WTC11 (cell line): Measurements from ENCODE around the gene PRELID3B. TPM values are rescaled to one million over a fixed set of nuclear protein-coding genes. Genes with fewer than 3 reads are reported as not detected.

Experiments
- ATAC-seq: fragments of 200-7000 bp; cut with Tn5 transposase; 2 replicates; pipeline ENCODE4 v1.10.0; 2021; ENCODE audit warnings: mild to moderate bottlenecking, moderate library complexity
- CTCF ChIA-PET: fragments of 300-600 bp; sonication (Branson Sonifier 250); formaldehyde crosslinking; loops from one replicate; lab custom pipeline; 2021; ENCODE audit warnings: antibody characterized with exemption; lab: Charles Lee
- POLR2A ChIA-PET: fragments of 350-600 bp; sonication (Branson Sonifier 250); formaldehyde crosslinking; loops from one replicate; lab custom pipeline; 2021; ENCODE audit warnings: antibody characterized with exemption; lab: Charles Lee
- DNase-seq: peaks from one replicate; pipeline ENCODE4 v3.0.0; 2021; ENCODE audit warnings: low spot score
- H3K27ac Mint-ChIP-seq: 2 replicates; pipeline ENCODE4 v1.8.0; 2021; ENCODE audit warnings: mixed read lengths
- H3K27me3 Mint-ChIP-seq: 2 replicates; pipeline ENCODE4 v1.8.0; 2021; ENCODE audit warnings: low read depth, mild to moderate bottlenecking, moderate library complexity, mixed read lengths
- H3K36me3 Mint-ChIP-seq: 2 replicates; pipeline ENCODE4 v1.8.0; 2021; ENCODE audit warnings: mixed read lengths
- H3K4me1 Mint-ChIP-seq: 2 replicates; pipeline ENCODE4 v1.8.0; 2022; ENCODE audit warnings: mixed read lengths
- H3K4me3 Mint-ChIP-seq: 2 replicates; pipeline ENCODE4 v1.8.0; 2021; ENCODE audit warnings: mild to moderate bottlenecking, moderate library complexity, mixed read lengths
- H3K9me3 Mint-ChIP-seq: 2 replicates; pipeline ENCODE4 v1.8.0; 2021; ENCODE audit warnings: mixed read lengths
- AR ChIP-seq: fragments of 250-450 bp; sonication (Bioruptor Pico); IDR thresholded peaks from 2 replicates; pipeline ENCODE4 v1.9.0; 2021; ENCODE audit warnings: mild to moderate bottlenecking
- ATF3 ChIP-seq: sonication (generic); formaldehyde crosslinking; conservative IDR thresholded peaks from 2 replicates; pipeline ENCODE4 v1.8.1; 2022; ENCODE audit warnings: mild to moderate bottlenecking, missing genetic modification reagents
- CBFB ChIP-seq: sonication (generic); formaldehyde crosslinking; IDR thresholded peaks from 2 replicates; pipeline ENCODE4 v1.8.1; 2022; ENCODE audit warnings: mild to moderate bottlenecking, low read depth, missing genetic modification reagents
- CREB1 ChIP-seq: sonication (generic); formaldehyde crosslinking; IDR thresholded peaks from 2 replicates; pipeline ENCODE4 v1.8.0; 2023; ENCODE audit warnings: mild to moderate bottlenecking, missing genetic modification reagents
- CREM ChIP-seq: sonication (generic); formaldehyde crosslinking; IDR thresholded peaks from 2 replicates; pipeline ENCODE4 v1.8.1; 2022; ENCODE audit warnings: mild to moderate bottlenecking, missing genetic modification reagents, moderate library complexity
- ELF4 ChIP-seq: sonication (generic); formaldehyde crosslinking; IDR thresholded peaks from 2 replicates; pipeline ENCODE4 v1.8.1; 2022; ENCODE audit warnings: low read depth, mild to moderate bottlenecking, moderate library complexity, missing genetic modification reagents
- EMX1 ChIP-seq: fragments of 250-450 bp; sonication (Bioruptor Pico); IDR thresholded peaks from 2 replicates; pipeline ENCODE4 v1.8.0; 2021; ENCODE audit warnings: mild to moderate bottlenecking
- FOXJ3 ChIP-seq: sonication (generic); formaldehyde crosslinking; IDR thresholded peaks from 2 replicates; pipeline ENCODE4 v1.9.0; 2021; ENCODE audit warnings: missing genetic modification reagents, mild to moderate bottlenecking, borderline replicate concordance
- GABPB1 ChIP-seq: sonication (generic); formaldehyde crosslinking; IDR thresholded peaks from 2 replicates; pipeline ENCODE4 v1.8.1; 2023; ENCODE audit warnings: mild to moderate bottlenecking, missing genetic modification reagents
- JUN ChIP-seq: sonication (generic); formaldehyde crosslinking; IDR thresholded peaks from 2 replicates; pipeline ENCODE4 v1.8.0; 2023; ENCODE audit warnings: mild to moderate bottlenecking, missing genetic modification reagents
- NR1H2 ChIP-seq: sonication (generic); formaldehyde crosslinking; IDR thresholded peaks from 2 replicates; pipeline ENCODE4 v1.9.0; 2021; ENCODE audit warnings: mild to moderate bottlenecking, moderate library complexity, missing genetic modification reagents
- NR3C1 ChIP-seq: sonication (generic); formaldehyde crosslinking; conservative IDR thresholded peaks from 2 replicates; pipeline ENCODE4 v1.8.1; 2023; ENCODE audit warnings: low read depth, mild to moderate bottlenecking, missing genetic modification reagents
- RELA ChIP-seq: sonication (generic); formaldehyde crosslinking; IDR thresholded peaks from 2 replicates; pipeline ENCODE4 v1.8.1; 2022; ENCODE audit warnings: missing genetic modification reagents, mild to moderate bottlenecking, borderline replicate concordance
- TP53 ChIP-seq: sonication (generic); formaldehyde crosslinking; IDR thresholded peaks from 2 replicates; pipeline ENCODE4 v1.8.1; 2023; ENCODE audit warnings: mild to moderate bottlenecking, missing genetic modification reagents
- ZMAT4 ChIP-seq: fragments of 250-450 bp; sonication (Bioruptor Pico); IDR thresholded peaks from 2 replicates; pipeline ENCODE4 v1.9.0; 2021; ENCODE audit warnings: mild to moderate bottlenecking
- ZNF121 ChIP-seq: sonication (generic); formaldehyde crosslinking; IDR thresholded peaks from 2 replicates; pipeline ENCODE4 v1.8.0; 2023; ENCODE audit warnings: missing genetic modification reagents
- ZNF219 ChIP-seq: sonication (generic); formaldehyde crosslinking; IDR thresholded peaks from 2 replicates; pipeline ENCODE4 v1.8.0; 2023; ENCODE audit warnings: missing genetic modification reagents, mild to moderate bottlenecking, borderline replicate concordance
- ZNF232 ChIP-seq: sonication (generic); formaldehyde crosslinking; IDR thresholded peaks from 2 replicates; pipeline ENCODE4 v1.8.0; 2022; ENCODE audit warnings: mild to moderate bottlenecking, missing genetic modification reagents
- total RNA-seq: library from RNA; stranded (reverse); gene quantifications from 3 replicates; pipeline ENCODE4 v1.2.3, GENCODE V29; 2021
- TF ChIP-seq, protein P1 (sequence below): fragments of 250-450 bp; sonication (Bioruptor Pico); IDR thresholded peaks from 2 replicates; pipeline ENCODE4 v1.8.0; 2021; ENCODE audit warnings: mild to moderate bottlenecking
- TF ChIP-seq, protein P2 (sequence below): fragments of 250-450 bp; sonication (Bioruptor Pico); conservative IDR thresholded peaks from 2 replicates; pipeline ENCODE4 v1.9.0; 2021; ENCODE audit warnings: mild to moderate bottlenecking

PRELID3B gene
- total RNA-seq, 1 experiment from 2014 or later, result 46.9 TPM

GRCh38 chr20:59051666-59052185, 9.1 kb upstream of the PRELID3B start:
- no peak for DNase-seq
- Mint-ChIP-seq H3K4me1 (no peaks in the 10 kb centered on the region), H3K27me3 (peaks cover 36% of the 10 kb centered on the region), H3K27ac (no peak overlapping the region), H3K9me3 (no peaks in the 10 kb centered on the region), H3K36me3 (no peaks in the 10 kb centered on the region), H3K4me3 (no peak overlapping the region)
- no peak for ATAC-seq
- no peak for TF ChIP-seq FOXJ3 (CRISPR knock-in tag)
- no peak for TF ChIP-seq NR3C1
- TF ChIP-seq, protein P1, sequence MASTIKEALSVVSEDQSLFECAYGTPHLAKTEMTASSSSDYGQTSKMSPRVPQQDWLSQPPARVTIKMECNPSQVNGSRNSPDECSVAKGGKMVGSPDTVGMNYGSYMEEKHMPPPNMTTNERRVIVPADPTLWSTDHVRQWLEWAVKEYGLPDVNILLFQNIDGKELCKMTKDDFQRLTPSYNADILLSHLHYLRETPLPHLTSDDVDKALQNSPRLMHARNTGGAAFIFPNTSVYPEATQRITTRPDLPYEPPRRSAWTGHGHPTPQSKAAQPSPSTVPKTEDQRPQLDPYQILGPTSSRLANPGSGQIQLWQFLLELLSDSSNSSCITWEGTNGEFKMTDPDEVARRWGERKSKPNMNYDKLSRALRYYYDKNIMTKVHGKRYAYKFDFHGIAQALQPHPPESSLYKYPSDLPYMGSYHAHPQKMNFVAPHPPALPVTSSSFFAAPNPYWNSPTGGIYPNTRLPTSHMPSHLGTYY, result no peak
- TF ChIP-seq TP53 (CRISPR knock-in tag), result no peak
- CTCF ChIA-PET, result interaction anchor here (1.0 kb wide), 1 partner anchor 156 kb away, joined by 3 read pairs; no protein-coding TSS in a partner anchor
- POLR2A ChIA-PET, result no interaction called here

GRCh38 chr20:59050437-59050836, 7.9 kb upstream of the PRELID3B start:
- no peaks in the 10 kb centered on the region for H3K4me1 Mint-ChIP-seq
- TF ChIP-seq ZNF219 (no peak), CREM (CRISPR knock-in tag) (no peak), EMX1 (CRISPR knock-in tag) (no peak), ELF4 (CRISPR knock-in tag) (no peak)
- TF ChIP-seq, protein P2, sequence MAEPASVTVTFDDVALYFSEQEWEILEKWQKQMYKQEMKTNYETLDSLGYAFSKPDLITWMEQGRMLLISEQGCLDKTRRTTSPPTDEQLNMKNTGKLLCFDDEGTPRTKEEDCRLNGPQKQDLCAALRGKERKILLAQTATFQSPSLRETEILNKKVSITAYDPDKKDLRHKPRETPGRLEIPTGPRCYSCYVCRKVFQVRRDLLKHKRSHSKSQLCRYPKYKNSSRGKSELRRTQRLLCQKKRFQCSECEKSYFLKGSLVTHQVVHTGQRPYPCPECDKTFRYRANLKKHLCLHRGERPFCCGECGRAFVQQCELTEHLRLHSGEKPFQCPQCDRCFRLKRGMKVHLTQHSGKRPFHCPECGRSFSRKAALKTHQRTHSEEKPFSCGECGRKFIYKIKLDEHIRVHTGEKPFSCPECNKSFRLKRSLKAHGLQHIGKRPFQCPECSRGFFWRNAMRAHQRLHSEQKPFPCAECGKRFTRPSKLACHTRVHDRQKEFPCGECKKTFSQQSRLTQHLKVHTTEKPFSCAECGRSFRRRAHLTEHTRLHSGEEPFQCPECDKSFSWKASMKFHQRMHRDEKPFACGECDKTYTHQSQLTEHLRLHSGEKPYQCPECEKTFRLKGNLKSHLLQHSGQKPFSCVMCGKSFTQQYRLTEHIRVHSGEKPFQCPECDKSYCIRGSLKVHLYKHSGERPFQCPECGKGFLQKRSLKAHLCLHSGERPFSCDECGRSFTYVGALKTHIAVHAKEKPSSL (CRISPR knock-in tag), result no peak
- no peak for DNase-seq
- H3K36me3 Mint-ChIP-seq, result no peaks in the 10 kb centered on the region
- CTCF ChIA-PET, result no interaction called here
- ATAC-seq, result no peak
- no peak overlapping the region for H3K4me3 Mint-ChIP-seq
- no peaks in the 10 kb centered on the region for H3K9me3 Mint-ChIP-seq
- H3K27me3 Mint-ChIP-seq, result peaks cover 44% of the 10 kb centered on the region
- H3K27ac Mint-ChIP-seq, result no peak overlapping the region
- POLR2A ChIA-PET, result interaction anchor here (0.6 kb wide), 2 partner anchors 32 to 360 kb away, joined by 4 read pairs; no protein-coding TSS in a partner anchor

DNA sequence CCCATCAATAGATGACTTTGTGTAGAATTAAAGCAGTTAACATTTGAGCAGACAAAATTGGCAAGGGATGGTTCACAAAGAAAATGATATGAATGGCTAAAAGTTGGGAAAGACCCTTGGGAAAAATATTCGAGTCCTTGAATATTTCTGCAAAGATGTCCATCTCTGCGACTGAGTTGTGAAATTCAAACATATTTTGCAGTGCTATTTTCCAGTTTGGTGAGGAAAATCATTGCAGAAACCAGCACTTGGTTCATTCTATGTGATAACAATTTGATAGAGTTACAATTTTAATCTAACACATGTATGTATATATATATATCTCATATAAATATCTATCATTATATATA, 6.1 kb upstream of the PRELID3B start:
- CTCF ChIA-PET, result no interaction called here

GRCh38 chr20:59047938-59048680, 5.5 kb upstream of the PRELID3B start:
- no peak overlapping the region for H3K4me3 Mint-ChIP-seq
- ChIA-PET CTCF (no interaction called here), POLR2A (no interaction called here)
- no peaks in the 10 kb centered on the region for H3K9me3 Mint-ChIP-seq
- ATAC-seq (no peak), DNase-seq (no peak)
- H3K27me3 Mint-ChIP-seq, result peaks cover 49% of the 10 kb centered on the region
- H3K27ac Mint-ChIP-seq, result no peak overlapping the region
- no peaks in the 10 kb centered on the region for H3K36me3 Mint-ChIP-seq
- H3K4me1 Mint-ChIP-seq, result peaks cover 1% of the 10 kb centered on the region; the same call in 1 of the 2 replicates
- TF ChIP-seq ZMAT4 (no peak), NR1H2 (CRISPR knock-in tag) (no peak), ATF3 (CRISPR knock-in tag) (no peak), GABPB1 (CRISPR knock-in tag) (no peak), CBFB (CRISPR knock-in tag) (no peak), ZNF121 (CRISPR knock-in tag) (no peak), AR (CRISPR knock-in tag) (no peak), JUN (CRISPR knock-in tag) (no peak), RELA (CRISPR knock-in tag) (no peak)

More for the DNA sequence above, 6.1 kb upstream of the PRELID3B start:
- TF ChIP-seq CREB1 (CRISPR knock-in tag) (no peak), ZNF232 (CRISPR knock-in tag) (no peak)
- TF ChIP-seq, all 79 proteins: peak for 0
- DNase-seq, result no peak
- no peak overlapping the region for H3K4me3 Mint-ChIP-seq
- no peak overlapping the region for H3K27ac Mint-ChIP-seq
- H3K9me3 Mint-ChIP-seq, result no peaks in the 10 kb centered on the region
- no peak for ATAC-seq
- H3K4me1 Mint-ChIP-seq, result no peaks in the 10 kb centered on the region
- no peaks in the 10 kb centered on the region for H3K36me3 Mint-ChIP-seq
- POLR2A ChIA-PET, result no interaction called here
- H3K27me3 Mint-ChIP-seq, result peaks cover 49% of the 10 kb centered on the region
